HL-60 (cell line): ENCODE results near the gene MEX3B.
A peak's percentile ranks its signal among the peaks of the same experiment; 100 is the strongest.

ENCODE experiments used
- DNase-seq, 2 experiments: peaks; one replicate each; pipeline ENCODE4 v3.0.0-alpha.2; 2010 to 2020; ENCODE audit warnings: low read depth in 1 of 2, low spot score in 1 of 2
- H3K27ac ChIP-seq: fragments of 250-450 bp; sonication (Bioruptor Pico); replicated peaks from 2 replicates; pipeline ENCODE4 v1.5.1; 2020; ENCODE audit warnings: mild to moderate bottlenecking, moderate library complexity
- H3K27me3 ChIP-seq: fragments of 250-450 bp; sonication (Bioruptor Pico); 2 replicates; pipeline ENCODE4 v1.5.1; 2021; ENCODE audit warnings: mild to moderate bottlenecking, moderate library complexity; ENCODE audit not compliant: insufficient read depth, poor library complexity, severe bottlenecking
- H3K4me3 ChIP-seq: replicated peaks from 2 replicates; pipeline ENCODE4 v1.5.1; 2011; ENCODE audit warnings: mild to moderate bottlenecking, control low read depth, low read length; ENCODE audit not compliant: insufficient read depth
- CTCF ChIP-seq: IDR thresholded peaks from one replicate; pipeline ENCODE4 v1.5.1; 2011; ENCODE audit warnings: low read length, control low read depth, inconsistent platforms; ENCODE audit not compliant: insufficient read depth
- GABPA ChIP-seq: IDR thresholded peaks from 2 replicates; pipeline ENCODE4 v1.6.1; 2012; ENCODE audit warnings: low read depth
- POLR2AphosphoS5 ChIP-seq: IDR thresholded peaks from 2 replicates; pipeline ENCODE4 v1.6.1; 2012; ENCODE audit warnings: low read depth
- REST ChIP-seq: IDR thresholded peaks from 2 replicates; pipeline ENCODE4 v1.6.1; 2012; ENCODE audit warnings: low read depth; ENCODE audit not compliant: insufficient replicate concordance
- SPI1 ChIP-seq: IDR thresholded peaks from 2 replicates; pipeline ENCODE4 v1.6.1; 2012; ENCODE audit warnings: low read depth, mild to moderate bottlenecking, borderline replicate concordance

The MEX3B gene

GRCh38 chr15:82048811-82049210 lies 3.0 kb upstream of the MEX3B start:
- DNase-seq: no peak
- TF ChIP-seq GABPA: no peak
- TF ChIP-seq POLR2AphosphoS5: no peak
- no peak for TF ChIP-seq SPI1
- no peak for TF ChIP-seq CTCF
- TF ChIP-seq REST: no peak
- H3K27ac ChIP-seq: no peak overlapping the region

GRCh38 chr15:82047453-82048400 lies 1.9 kb upstream of the MEX3B start:
- H3K4me3 ChIP-seq: peak overlapping the region; percentile 57
- peak in 1 of 2 experiments; percentile 2 for DNase-seq
- no peak overlapping the region for H3K27ac ChIP-seq
- TF ChIP-seq CTCF (no peak), SPI1 (no peak), POLR2AphosphoS5 (no peak), REST (peak; percentile 78), GABPA (no peak)
- H3K27me3 ChIP-seq: peaks cover 12% of the 10 kb centered on the region

More at GRCh38 chr15:82048811-82049210, 3.0 kb upstream of the MEX3B start:
- Histone ChIP-seq H3K27me3 (peaks cover 12% of the 10 kb centered on the region), H3K4me3 (no peak overlapping the region)

GRCh38 chr15:82046666-82047452 lies 1.0 kb upstream of the MEX3B start:
- peak overlapping the region; percentile 73 for H3K4me3 ChIP-seq
- peak; percentile 14 for TF ChIP-seq CTCF
- TF ChIP-seq SPI1: no peak
- TF ChIP-seq GABPA: no peak
- peak; percentile 54; the same call in 1 of the 2 replicates for TF ChIP-seq POLR2AphosphoS5
- no peak for TF ChIP-seq REST
- H3K27ac ChIP-seq: peak overlapping the region; percentile 91
- H3K27me3 ChIP-seq: peaks cover 12% of the 10 kb centered on the region
- DNase-seq: peak; percentile 67 to 85
